HEK293 (cell line): Measurements from ENCODE around the gene PANK4.

Experiments used
- BCL11B ChIP-seq: fragments of 450-650 bp; formaldehyde crosslinking; IDR thresholded peaks from 2 replicates; pipeline ENCODE4 v1.5.1; 2016; ENCODE audit warnings: low read depth, missing biosample characterization, missing genetic modification characterization
- OVOL3 ChIP-seq: fragments of 450-650 bp; formaldehyde crosslinking; IDR thresholded peaks from 2 replicates; pipeline ENCODE4 v1.5.1; 2016; ENCODE audit warnings: missing biosample characterization, missing genetic modification characterization
- REPIN1 ChIP-seq: fragments of 450-650 bp; formaldehyde crosslinking; IDR thresholded peaks from 2 replicates; pipeline ENCODE4 v1.5.1; 2017; ENCODE audit warnings: missing biosample characterization, missing genetic modification characterization, low read depth
- SP7 ChIP-seq: fragments of 450-650 bp; formaldehyde crosslinking; IDR thresholded peaks from 2 replicates; pipeline ENCODE4 v1.5.1; 2016; ENCODE audit warnings: missing biosample characterization, missing genetic modification characterization
- TCF7L2 ChIP-seq: IDR thresholded peaks from 2 replicates; pipeline ENCODE4 v1.6.1; 2011; ENCODE audit warnings: low read depth, mild to moderate bottlenecking, inconsistent platforms, low read length, moderate library complexity, borderline replicate concordance
- ZBTB11 ChIP-seq: fragments of 450-650 bp; formaldehyde crosslinking; conservative IDR thresholded peaks from 2 replicates; pipeline ENCODE4 v1.5.1; 2016; ENCODE audit warnings: low read depth, missing biosample characterization, missing genetic modification characterization
- ZBTB20 ChIP-seq: fragments of 450-650 bp; formaldehyde crosslinking; IDR thresholded peaks from 2 replicates; pipeline ENCODE4 v1.5.1; 2016; ENCODE audit warnings: missing biosample characterization, missing genetic modification characterization
- ZFHX2 ChIP-seq: fragments of 450-650 bp; formaldehyde crosslinking; conservative IDR thresholded peaks from 2 replicates; pipeline ENCODE4 v1.5.1; 2016; ENCODE audit warnings: missing biosample characterization, missing genetic modification characterization
- ZFP37 ChIP-seq: fragments of 450-650 bp; formaldehyde crosslinking; IDR thresholded peaks from 2 replicates; pipeline ENCODE4 v1.5.1; 2016; ENCODE audit warnings: missing biosample characterization, missing genetic modification characterization
- ZNF133 ChIP-seq: fragments of 450-650 bp; formaldehyde crosslinking; IDR thresholded peaks from 2 replicates; pipeline ENCODE4 v1.5.1; 2016; ENCODE audit warnings: missing biosample characterization, missing genetic modification characterization
- ZNF223 ChIP-seq: fragments of 450-650 bp; formaldehyde crosslinking; IDR thresholded peaks from 2 replicates; pipeline ENCODE4 v1.5.1; 2016; ENCODE audit warnings: missing biosample characterization, missing genetic modification characterization
- ZNF335 ChIP-seq: fragments of 450-650 bp; formaldehyde crosslinking; conservative IDR thresholded peaks from 2 replicates; pipeline ENCODE4 v1.5.1; 2016; ENCODE audit warnings: missing biosample characterization, missing genetic modification characterization
- ZNF37A ChIP-seq: fragments of 450-650 bp; IDR thresholded peaks from 2 replicates; pipeline ENCODE4 v1.5.1; 2018; ENCODE audit warnings: missing biosample characterization, missing genetic modification characterization
- ZNF473 ChIP-seq: fragments of 450-650 bp; formaldehyde crosslinking; IDR thresholded peaks from 2 replicates; pipeline ENCODE4 v1.5.1; 2017; ENCODE audit warnings: missing biosample characterization, missing genetic modification characterization
- ZNF48 ChIP-seq: fragments of 450-650 bp; formaldehyde crosslinking; IDR thresholded peaks from 2 replicates; pipeline ENCODE4 v1.5.1; 2016; ENCODE audit warnings: missing biosample characterization, missing genetic modification characterization
- ZNF529 ChIP-seq: fragments of 450-650 bp; formaldehyde crosslinking; IDR thresholded peaks from 2 replicates; pipeline ENCODE4 v1.5.1; 2017; ENCODE audit warnings: missing genetic modification characterization, missing biosample characterization; ENCODE audit not compliant: insufficient replicate concordance
- ZNF560 ChIP-seq: fragments of 450-650 bp; formaldehyde crosslinking; IDR thresholded peaks from 2 replicates; pipeline ENCODE4 v1.5.1; 2017; ENCODE audit warnings: missing biosample characterization, missing genetic modification characterization, borderline replicate concordance
- ZNF561 ChIP-seq: fragments of 450-650 bp; IDR thresholded peaks from 2 replicates; pipeline ENCODE4 v1.5.1; 2018; ENCODE audit warnings: missing biosample characterization, missing genetic modification characterization, borderline replicate concordance
- ZNF571 ChIP-seq: fragments of 450-650 bp; formaldehyde crosslinking; IDR thresholded peaks from 2 replicates; pipeline ENCODE4 v1.5.0; 2017; ENCODE audit warnings: missing biosample characterization, missing genetic modification characterization
- ZNF610 ChIP-seq: fragments of 450-650 bp; formaldehyde crosslinking; IDR thresholded peaks from 2 replicates; pipeline ENCODE4 v1.5.1; 2016; ENCODE audit warnings: missing biosample characterization, missing genetic modification characterization, borderline replicate concordance
- ZNF639 ChIP-seq: fragments of 450-650 bp; formaldehyde crosslinking; IDR thresholded peaks from 2 replicates; pipeline ENCODE4 v1.5.1; 2016; ENCODE audit warnings: missing biosample characterization, missing genetic modification characterization
- ZNF677 ChIP-seq: fragments of 450-650 bp; IDR thresholded peaks from 2 replicates; pipeline ENCODE4 v1.5.0; 2018; ENCODE audit warnings: missing biosample characterization, mild to moderate bottlenecking, missing genetic modification characterization, moderate library complexity
- ZNF792 ChIP-seq: fragments of 450-650 bp; formaldehyde crosslinking; IDR thresholded peaks from 2 replicates; pipeline ENCODE4 v1.5.1; 2016; ENCODE audit warnings: missing biosample characterization, missing genetic modification characterization
- ZSCAN23 ChIP-seq: fragments of 450-650 bp; formaldehyde crosslinking; IDR thresholded peaks from 2 replicates; pipeline ENCODE4 v1.5.1; 2016; ENCODE audit warnings: missing biosample characterization, missing genetic modification characterization
- ZSCAN5A ChIP-seq: fragments of 450-650 bp; formaldehyde crosslinking; IDR thresholded peaks from 2 replicates; pipeline ENCODE4 v1.5.1; 2016; ENCODE audit warnings: missing biosample characterization, missing genetic modification characterization
- TF ChIP-seq, protein P1 (sequence below): fragments of 450-650 bp; formaldehyde crosslinking; IDR thresholded peaks from 2 replicates; pipeline ENCODE4 v1.5.1; 2016; ENCODE audit warnings: missing biosample characterization, missing genetic modification characterization
- TF ChIP-seq, protein P2 (sequence below): fragments of 450-650 bp; formaldehyde crosslinking; IDR thresholded peaks from 2 replicates; pipeline ENCODE4 v1.5.1; 2016; ENCODE audit warnings: missing biosample characterization, missing genetic modification characterization, borderline replicate concordance

Gene PANK4

GRCh38 chr1:2545754-2546514, 19.5 kb upstream of the PANK4 start (continued):
- no peak for TF ChIP-seq ZNF37A (tag by site-specific recombination)
- no peak for TF ChIP-seq ZSCAN23 (tag by site-specific recombination)
- TF ChIP-seq, protein P1, sequence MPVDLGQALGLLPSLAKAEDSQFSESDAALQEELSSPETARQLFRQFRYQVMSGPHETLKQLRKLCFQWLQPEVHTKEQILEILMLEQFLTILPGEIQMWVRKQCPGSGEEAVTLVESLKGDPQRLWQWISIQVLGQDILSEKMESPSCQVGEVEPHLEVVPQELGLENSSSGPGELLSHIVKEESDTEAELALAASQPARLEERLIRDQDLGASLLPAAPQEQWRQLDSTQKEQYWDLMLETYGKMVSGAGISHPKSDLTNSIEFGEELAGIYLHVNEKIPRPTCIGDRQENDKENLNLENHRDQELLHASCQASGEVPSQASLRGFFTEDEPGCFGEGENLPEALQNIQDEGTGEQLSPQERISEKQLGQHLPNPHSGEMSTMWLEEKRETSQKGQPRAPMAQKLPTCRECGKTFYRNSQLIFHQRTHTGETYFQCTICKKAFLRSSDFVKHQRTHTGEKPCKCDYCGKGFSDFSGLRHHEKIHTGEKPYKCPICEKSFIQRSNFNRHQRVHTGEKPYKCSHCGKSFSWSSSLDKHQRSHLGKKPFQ = no peak
- TF ChIP-seq, protein P2, sequence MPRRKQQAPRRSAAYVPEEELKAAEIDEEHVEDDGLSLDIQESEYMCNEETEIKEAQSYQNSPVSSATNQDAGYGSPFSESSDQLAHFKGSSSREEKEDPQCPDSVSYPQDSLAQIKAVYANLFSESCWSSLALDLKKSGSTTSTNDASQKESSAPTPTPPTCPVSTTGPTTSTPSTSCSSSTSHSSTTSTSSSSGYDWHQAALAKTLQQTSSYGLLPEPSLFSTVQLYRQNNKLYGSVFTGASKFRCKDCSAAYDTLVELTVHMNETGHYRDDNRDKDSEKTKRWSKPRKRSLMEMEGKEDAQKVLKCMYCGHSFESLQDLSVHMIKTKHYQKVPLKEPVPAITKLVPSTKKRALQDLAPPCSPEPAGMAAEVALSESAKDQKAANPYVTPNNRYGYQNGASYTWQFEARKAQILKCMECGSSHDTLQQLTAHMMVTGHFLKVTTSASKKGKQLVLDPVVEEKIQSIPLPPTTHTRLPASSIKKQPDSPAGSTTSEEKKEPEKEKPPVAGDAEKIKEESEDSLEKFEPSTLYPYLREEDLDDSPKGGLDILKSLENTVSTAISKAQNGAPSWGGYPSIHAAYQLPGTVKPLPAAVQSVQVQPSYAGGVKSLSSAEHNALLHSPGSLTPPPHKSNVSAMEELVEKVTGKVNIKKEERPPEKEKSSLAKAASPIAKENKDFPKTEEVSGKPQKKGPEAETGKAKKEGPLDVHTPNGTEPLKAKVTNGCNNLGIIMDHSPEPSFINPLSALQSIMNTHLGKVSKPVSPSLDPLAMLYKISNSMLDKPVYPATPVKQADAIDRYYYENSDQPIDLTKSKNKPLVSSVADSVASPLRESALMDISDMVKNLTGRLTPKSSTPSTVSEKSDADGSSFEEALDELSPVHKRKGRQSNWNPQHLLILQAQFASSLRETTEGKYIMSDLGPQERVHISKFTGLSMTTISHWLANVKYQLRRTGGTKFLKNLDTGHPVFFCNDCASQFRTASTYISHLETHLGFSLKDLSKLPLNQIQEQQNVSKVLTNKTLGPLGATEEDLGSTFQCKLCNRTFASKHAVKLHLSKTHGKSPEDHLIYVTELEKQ (tag by site-specific recombination) = no peak
- no peak for TF ChIP-seq TCF7L2
- 0 out of 2 replicates have a peak, but pooled peaks have one; percentile 16 for TF ChIP-seq SP7 (tag by site-specific recombination)
- peak; percentile 37; the same call in 1 of the 2 replicates for TF ChIP-seq ZBTB20 (tag by site-specific recombination)
- TF ChIP-seq REPIN1 (tag by site-specific recombination) = no peak
- no peak for TF ChIP-seq ZNF133 (tag by site-specific recombination)
- TF ChIP-seq ZNF560 (tag by site-specific recombination) = no peak
- no peak for TF ChIP-seq OVOL3 (tag by site-specific recombination)
- no peak for TF ChIP-seq ZNF677 (tag by site-specific recombination)
- TF ChIP-seq ZSCAN5A (tag by site-specific recombination) = no peak
- no peak for TF ChIP-seq ZNF610 (tag by site-specific recombination)
- TF ChIP-seq ZBTB11 (tag by site-specific recombination) = no peak
- TF ChIP-seq ZNF639 = no peak
- no peak for TF ChIP-seq ZNF335 (tag by site-specific recombination)
- no peak for TF ChIP-seq BCL11B (tag by site-specific recombination)
- TF ChIP-seq ZNF473 (tag by site-specific recombination) = no peak
- TF ChIP-seq ZNF223 (tag by site-specific recombination) = no peak
- peak; percentile 92 for TF ChIP-seq ZFHX2 (tag by site-specific recombination)
- TF ChIP-seq ZNF529 (tag by site-specific recombination) = no peak
- TF ChIP-seq ZFP37 (tag by site-specific recombination) = no peak
- TF ChIP-seq ZNF561 = 0 out of 2 replicates have a peak, but pooled peaks have one; percentile 27
- TF ChIP-seq ZNF571 (tag by site-specific recombination) = no peak
- no peak for TF ChIP-seq ZNF792 (tag by site-specific recombination)
- no peak for TF ChIP-seq ZNF48 (tag by site-specific recombination)
